Hindlimb muscle (tissue), 1 donor: Measurements from ENCODE around the gene PAQR5. TPM values are rescaled to one million over a fixed set of nuclear protein-coding genes. Genes with fewer than 3 reads are reported as not detected.

Experiments
- DNase-seq: peaks from one replicate; pipeline ENCODE4 v3.0.0-alpha.2; 2013
- polyA plus RNA-seq: library from polyadenylated mRNA; unstranded; fragments of 120-200 nt; gene quantifications from one replicate; pipeline ENCODE4 v1.2.1, GENCODE V29; 2013; ENCODE audit not compliant: insufficient read length

PAQR5 gene
- polyA plus RNA-seq, 1 donor, result 0.72 TPM

DNA sequence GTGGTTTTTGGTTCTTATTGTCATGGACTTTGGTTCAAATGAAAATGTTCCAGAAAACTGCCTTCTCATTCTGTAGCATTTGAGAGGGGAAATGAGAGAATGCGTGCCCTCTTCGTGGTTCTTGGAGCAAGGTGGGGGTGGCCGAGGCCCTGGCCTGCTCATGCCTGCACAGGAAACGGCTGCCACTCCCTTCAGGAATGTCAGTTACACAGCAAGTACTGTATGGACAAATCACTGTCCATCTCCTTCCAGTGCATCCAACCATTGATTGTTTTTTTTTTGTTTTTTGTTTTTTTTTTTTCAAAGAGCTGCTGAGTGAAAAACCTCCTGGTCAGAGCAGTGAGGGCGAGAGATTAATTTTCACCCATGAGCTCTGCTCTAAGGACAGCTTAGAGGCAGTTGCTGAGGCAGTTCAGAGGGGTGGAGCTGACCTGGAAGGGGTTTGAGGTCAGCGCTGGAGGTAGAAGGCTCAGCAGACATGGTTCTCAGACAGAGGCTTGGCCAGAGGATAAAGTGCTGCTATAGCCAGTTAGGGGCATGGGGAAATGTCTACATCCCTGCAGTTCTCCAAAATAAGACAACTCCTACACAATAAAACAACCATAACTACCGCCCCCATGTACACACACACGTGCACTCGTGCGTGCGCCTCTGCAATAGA, 95.2 kb downstream of the PAQR5 start:
- no peak for DNase-seq

DNA sequence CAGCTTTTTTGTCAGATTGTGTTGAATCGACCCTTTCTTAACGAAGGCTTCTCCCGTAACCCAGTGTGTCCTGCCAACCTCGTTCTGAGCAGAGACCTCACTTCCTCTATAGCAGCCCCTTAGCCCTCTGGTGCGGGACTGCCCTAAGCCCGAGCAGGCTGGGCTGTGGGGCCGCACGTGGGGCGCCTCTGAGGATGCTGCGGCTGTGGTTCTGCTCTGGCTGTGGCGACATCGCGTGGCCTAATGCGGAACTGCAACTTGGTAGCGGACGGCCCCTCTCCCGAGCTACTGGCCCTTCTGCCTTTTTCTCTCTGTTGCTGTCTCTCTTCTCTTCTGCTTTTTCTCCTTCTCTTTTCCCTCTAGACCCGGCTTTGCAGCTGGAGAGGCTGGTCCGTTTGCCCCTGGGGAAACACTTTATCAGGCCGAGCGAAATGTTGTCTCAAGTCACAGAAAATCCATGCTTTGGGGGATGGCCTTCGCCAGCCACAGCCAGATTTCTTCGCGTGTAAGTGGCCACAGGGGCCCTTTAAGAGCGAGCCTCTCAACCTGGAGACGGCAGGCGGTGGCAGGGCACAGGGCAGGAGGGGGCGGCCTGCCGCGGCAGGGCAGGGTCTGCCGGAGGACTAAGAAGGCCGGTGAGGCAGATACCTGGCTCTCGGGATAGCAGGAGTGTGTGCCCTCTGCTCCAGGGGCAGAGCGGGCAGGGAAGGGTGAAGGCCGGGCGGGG, 96.0 kb downstream of the PAQR5 start:
- peak; percentile 86 for DNase-seq

DNA sequence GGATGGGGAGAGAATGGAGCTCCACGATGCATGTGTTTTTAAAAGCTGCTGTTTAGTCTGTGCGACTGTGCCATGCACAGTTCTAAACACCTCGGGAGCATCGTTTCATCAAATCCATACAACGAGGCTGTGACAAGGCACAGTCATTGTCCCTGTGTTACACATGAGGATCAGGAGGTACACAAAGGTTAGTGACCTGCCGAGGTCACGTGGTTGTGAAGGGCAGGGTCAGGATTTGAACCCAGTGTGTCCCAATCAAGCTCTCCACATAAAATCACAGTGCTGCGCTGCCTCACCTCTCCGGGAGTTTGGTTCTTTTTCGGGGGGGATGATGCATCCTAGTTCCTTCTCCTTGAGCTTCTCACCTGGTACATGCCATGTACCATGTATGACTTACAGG, 96.7 kb downstream of the PAQR5 start:
- no peak for DNase-seq

DNA sequence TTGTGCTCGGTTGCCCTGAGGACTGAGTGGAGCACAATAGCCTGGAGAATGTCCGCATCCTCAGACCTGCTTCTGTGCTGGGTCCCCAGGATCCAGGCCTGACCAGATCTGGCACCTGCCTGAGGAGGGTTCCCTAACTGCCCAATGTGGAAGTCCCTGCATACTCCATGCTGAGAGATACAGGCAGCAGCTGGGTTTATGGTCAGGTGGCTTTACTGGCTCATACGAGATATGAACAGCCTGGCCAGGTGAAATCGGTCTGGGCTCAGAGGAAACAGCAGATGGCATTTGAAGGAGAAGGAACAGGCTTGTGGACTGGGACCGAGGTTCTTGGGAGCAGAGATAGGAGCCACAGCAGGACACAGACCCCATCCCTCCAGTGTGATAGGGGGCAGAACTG, 97.3 kb downstream of the PAQR5 start:
- no peak for DNase-seq

DNA sequence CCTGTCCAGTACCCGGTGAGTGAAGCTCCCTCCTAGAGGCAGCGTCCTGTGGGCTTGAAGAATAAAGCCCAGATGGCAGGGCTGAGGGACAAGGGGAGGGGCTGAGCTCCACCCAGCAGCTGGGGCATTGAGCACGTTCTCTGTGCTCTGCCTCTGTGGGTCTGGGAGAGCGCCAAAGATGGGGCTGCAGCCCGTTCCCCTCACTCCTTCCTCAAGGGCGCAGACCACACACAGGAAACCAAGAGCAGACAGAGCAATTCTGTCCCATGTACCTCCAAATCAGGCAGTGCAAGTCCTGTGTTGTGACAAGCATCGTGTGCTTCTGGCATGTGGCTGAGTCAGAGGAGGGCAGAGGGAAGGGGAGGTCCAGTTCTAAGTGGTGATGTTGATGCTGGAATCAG, 99.8 kb downstream of the PAQR5 start:
- DNase-seq, result no peak

DNA sequence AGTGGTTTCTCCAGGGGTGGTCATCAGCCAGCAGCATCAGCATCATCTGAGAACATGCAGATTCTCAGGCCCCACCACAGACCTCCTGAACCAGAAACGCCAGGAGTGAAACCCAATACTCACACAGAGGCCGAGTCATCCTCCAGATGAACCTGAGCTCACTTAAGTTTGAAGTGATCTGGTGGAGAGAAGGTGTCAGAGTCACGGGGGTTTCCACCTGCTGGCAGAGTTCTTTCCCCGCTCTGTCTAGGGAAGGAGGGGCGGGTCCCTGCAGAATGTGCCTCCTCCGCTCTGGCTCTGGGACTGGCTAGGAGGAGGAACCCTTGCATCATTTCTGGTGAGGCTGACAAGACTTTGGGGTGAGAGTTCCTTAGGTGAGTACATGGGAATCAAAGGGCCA, 102.1 kb downstream of the PAQR5 start:
- no peak for DNase-seq

DNA sequence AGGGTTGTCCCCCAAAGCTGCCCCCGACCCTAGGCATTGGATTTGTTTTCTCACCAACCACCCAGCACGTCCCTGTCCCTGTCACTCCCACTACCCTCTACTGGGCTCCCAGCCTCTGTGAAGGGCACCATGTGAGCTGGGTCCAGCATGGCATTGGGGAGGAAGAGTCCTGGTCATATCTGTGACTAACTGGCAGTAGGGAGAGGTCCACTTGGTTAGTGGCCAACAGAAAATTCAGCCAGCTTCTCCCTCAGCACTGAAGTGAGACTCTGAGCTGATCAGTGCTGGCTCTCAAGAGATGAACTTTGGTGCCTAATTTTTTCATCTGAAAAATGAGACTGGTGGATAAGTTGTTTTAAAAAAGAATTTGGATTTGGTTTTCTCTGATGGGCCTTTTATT, 104.1 kb downstream of the PAQR5 start:
- no peak for DNase-seq

DNA sequence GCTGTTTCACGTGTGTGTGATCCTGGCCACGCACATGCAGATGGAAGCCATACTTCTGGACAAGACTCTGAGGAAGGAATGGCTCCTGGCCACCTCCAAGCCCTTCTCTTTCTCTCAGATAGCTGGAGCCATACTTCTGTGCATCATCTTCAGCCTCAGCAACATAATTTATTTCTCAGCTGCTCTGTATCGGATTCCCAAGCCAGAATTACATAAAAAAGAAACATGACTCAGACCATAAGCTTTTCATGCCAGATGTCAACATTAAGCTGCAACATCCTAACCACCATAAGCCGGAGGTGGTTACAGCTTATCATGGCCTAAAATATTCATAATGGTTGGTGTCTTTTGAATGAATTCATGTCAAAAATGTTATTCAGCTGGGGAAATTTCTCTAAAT, 104.9 kb downstream of the PAQR5 start:
- DNase-seq, result peak; percentile 34

DNA sequence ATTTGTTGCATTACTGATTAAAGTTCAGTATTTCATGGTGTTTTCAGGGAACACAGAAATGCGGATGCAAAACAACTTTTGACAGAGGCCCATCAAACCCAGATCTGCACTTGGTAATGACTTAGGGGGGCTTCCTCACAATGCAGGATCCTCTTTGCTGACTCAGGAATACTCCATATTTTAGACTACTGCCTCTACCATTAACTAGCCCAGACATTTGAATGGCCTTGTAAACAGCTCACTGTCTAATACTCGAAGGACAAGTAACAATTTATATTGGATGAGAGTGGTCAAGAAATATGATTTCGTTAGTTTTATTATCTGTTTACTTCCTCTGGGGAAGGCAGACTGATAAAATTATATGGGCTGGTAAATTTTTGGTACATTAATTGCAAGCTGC, 106.4 kb downstream of the PAQR5 start:
- DNase-seq, result no peak

DNA sequence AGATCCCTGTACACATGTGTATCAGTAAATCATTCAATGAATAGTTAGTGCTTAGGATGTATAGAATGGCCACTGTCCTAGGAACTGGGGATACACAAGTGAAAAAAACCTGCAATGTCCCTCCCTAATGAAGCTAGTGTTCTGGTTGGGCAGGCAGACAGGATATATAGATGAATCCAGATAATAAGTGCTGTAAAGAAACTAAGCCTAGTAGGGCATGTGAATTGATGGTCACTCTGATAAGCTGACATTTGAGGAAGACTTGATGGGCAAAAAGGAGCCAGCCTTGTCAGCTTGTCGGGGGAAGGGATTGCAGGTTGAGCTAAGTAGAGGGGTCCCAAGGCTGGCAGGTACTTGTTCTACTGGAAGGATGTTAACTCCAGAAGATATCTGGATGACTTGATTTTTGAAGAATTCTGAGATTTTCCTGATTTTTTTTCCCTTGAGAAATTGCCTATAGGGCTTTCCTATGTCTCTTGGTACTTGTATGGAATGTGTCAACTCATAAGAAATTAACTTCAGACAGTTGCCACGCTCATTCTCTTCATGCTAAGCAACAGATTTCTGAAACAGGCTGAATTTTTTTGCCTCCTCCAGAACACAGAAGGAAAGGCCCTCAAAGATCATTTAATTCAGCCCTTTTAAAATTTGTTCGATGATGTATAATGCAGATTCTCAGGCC, 109.1 kb downstream of the PAQR5 start:
- DNase-seq, result no peak

DNA sequence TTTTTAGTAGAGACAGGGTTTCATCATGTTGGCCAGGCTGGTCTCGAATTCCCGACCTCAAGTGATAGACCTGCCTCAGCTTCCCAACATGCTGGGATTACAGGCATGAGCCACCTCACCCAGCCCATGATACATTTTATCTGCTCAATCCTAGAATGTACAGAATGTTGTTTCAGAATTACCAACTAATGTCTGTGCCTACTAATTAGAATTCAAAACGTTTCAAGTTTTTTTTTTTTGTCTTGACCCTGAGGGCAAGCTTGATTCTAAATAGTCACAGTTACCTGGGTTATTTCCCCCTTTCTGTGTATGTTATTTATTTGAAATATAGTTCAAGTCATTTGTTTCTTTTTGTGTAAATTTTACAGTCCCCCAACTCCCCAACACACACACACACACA, 110.1 kb downstream of the PAQR5 start:
- DNase-seq, result no peak

DNA sequence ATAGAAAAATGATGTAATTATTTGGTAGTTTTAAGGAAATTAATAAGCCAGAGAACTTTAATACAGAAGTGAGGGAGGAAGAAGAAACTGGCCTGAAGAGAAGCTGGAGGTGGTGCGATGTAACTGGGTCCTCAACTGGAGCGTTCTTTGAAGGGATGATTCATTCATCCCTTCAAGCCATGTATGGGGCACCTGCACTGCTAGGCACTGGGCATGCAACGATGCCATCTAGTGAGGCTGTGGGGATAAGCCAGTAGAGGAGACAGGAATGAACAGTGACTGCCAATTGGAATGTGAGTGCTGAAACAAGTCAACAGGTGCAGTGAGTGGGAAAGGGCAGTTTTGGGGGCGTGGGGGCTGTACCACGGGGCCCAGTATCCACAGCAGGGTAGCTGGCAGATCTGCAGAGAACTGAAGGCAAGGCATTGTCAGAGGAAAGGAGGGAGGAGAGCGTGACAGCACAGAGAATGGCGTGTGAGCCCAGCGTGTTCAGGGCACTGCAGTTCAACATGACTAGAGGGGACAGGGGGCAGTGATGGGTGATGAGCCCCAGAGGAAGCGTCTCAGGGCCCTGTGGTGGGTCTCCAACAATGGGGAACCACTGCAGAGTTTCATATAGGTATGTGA, 111.6 kb downstream of the PAQR5 start:
- no peak for DNase-seq

DNA sequence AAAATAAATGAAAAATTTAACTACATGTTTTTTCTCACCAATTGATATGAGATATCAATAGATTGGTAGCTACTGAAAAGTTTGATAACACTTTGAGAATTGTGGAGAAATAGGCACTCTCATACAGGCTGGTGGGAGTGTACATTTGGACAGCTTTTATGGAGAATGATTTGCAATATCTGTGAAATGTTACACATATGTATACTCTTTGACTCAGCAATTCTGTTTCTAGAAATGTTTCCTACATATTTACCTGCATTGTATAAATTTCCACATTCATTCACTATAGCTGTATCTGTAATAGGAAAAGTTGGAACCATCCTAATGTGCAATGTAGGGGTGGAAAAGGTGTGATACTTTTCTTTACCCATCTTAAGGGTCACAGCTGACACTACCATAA, 113.6 kb downstream of the PAQR5 start:
- no peak for DNase-seq

DNA sequence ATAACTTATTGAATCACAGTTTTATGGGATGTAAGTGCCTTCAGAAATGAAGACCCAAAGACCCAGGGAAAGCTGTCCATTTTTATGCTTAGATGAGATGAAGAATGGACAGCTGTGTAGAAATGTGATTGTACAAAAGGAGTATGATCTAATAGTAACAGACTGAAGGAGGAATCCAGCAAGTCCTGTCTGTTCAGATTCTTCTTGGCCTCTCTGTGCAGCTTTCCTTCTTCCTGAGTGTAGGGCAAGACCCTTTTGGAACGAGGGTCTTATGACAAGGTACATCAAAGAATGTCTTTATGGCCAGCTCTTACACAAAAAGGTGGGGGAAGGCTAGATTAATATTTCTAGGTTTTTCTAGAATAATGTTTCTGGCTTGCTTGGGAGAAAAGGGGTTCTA, 114.0 kb downstream of the PAQR5 start:
- DNase-seq, result no peak

DNA sequence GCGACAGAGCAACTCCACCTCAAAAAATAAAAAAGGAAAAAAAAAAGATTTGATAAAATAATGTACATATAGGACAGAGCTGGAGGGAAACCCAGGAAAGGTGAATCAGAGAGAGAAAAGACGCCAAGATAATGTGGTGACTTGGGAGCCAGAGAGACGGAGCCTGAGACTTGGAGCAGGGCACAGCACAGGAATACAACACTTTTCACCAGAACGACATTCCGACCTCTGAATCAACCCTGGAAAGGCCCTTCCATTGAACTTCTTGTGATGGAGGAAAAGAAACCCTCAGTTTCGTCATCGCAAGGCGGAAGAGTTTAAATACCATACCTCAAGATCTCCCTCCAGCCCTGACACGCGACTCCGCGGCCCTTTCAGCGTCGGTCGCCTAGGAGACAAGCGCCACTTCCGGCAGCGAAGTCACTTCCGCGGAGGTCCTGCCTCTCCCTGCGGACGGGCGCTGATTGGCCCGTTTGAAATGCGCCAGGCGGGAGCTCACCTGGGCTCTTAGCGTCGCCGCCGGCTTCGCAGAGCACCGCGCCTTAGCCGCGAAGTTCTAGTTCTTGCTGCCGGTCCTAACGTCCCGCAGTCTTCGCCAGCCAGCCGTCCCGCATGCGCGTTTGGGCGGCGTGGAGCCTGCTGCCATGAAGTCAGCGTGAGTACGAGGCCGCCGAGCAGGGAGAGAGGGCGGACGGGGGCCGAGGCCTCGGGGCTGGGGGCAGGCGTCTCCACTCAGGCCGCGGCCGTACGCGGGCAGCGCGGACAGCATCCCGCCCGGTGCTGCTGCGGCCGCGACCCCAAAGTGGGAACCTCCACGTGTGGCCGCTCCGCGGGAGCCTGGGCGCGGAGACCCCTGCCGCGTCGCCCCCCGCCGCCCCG, 115.3 kb downstream of the PAQR5 start, which contains the start of gene KIF23:
KIF23 (plus strand) TSS at position 528 of the 879 bp plus-strand sequence; CDS start at position 645, 117 bp downstream.
- DNase-seq, result peak; percentile 94

DNA sequence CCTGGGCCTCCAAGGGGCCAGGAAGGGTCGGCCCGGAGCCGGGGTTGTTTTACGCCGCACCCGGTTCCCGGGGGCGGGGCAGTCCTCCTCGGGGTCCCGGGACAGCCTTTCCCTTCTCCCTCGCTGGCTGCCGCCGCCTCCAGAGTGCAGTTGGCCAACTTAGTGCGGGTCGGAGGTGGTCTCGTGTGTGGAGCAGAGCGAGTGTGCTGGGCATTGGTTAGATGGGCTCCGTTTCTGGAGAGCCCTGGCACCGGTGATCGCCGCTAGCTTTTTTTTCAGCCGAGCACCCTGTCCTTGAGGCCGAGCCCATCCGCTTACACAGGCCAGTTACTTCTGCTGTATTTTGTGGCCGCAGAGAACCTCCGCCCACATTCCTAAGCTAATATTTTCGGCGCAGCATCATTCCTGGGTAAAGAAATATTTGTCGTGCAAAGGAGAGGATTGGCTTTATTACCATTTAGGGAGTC, 116.0 kb downstream of the PAQR5 start:
- DNase-seq, result peak; percentile 33

DNA sequence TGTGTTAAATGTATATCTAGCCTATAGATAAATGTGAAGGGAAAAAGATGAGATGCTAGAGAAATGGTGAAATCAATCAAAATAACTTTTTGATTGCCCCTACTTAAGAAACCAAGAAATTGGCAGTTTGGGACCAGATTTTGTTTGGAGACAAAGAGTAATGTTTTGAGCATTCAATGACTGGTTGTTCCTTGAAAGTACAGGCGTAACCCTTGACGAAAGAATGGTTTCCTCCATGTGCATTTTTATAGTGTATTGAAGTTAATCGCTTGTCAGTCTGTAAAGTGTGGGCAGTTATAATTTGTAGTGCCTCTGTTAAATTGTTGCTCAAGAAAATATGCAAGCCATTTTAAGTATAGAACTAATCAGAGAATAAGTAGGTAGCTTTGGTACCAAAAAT, 116.7 kb downstream of the PAQR5 start:
- no peak for DNase-seq

DNA sequence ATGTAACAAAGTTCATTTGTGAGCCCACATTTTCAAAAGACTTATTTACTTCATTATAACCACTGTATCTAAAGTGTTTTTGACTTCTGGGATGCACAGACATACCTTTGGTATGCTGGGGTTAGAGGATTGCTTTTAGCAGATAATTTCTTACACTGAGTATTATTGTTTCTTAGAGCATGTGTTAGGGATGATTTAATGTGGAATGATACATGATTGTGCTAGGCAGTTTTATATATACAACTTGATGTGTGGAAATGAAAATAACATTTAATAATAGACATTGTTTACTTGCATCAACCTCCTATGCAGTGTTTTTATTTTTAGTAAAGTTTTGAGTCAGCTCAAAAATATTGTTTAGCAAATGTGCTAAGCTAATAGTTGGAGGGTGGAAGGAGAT, 118.9 kb downstream of the PAQR5 start:
- no peak for DNase-seq

DNA sequence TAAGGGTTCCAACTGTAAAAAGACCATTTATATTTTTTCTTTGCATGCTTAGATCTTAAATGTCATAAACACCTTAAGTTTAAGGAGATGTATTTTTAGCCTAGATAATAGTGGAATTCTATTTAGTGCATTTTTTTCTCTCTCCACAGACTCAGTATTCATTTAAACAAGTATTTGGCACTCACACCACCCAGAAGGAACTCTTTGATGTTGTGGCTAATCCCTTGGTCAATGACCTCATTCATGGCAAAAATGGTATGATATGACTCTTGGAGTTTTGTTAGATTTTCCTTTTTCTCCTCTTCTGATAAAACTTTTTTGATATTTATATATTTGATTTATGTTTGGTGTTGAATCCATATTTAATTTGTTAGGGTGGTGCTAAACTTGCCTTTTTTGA, 122.8 kb downstream of the PAQR5 start:
- no peak for DNase-seq

DNA sequence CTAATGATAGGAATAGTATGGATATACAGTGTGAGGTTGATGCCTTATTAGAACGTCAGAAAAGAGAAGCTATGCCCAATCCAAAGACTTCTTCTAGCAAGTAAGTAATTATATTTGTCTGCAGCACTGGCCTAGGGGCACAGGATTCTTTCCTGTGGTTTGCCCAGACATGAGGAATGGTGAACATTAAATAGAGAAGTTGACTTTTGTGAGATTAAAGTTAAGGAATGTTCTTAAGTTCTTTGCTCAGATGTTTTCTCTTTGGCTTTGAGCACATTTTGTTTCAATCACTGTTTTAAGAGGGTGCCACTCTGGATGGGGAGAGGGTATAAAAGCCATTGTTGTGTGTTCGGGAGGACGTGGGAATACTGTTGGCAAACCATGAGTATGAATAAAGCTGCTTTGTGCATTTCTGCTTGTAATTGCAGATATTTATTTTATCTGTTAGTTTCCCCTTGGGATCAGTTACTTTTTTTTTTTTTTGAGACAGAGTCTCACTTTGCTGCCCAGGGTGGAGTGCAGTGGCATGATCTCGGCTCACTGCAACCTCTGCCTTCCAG, 123.7 kb downstream of the PAQR5 start:
- no peak for DNase-seq

DNA sequence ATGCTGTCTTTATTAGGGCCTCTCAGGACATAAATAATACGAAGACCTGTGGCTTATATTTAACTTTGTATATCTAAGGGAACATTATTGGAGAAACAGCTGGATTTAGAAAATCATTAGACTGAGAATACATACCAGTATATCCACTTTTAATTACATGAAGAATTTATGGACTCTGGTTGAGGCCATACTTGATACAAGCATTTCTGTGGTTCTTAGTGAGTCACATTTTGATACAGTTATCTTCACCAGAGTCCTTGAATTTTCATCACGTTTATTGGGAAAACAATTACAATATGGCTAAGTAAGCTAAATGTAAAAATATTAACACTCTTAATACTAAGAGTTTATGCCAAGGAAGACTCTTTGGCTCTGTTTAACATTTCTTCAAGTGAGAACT, 125.3 kb downstream of the PAQR5 start:
- DNase-seq, result no peak
